SKM-1 (cell line): ENCODE measurements around the gene KRIT1.
"Not testable (repeated sequence)": the region's sequence is repeated elsewhere in the genome, so short reads cannot be mapped to it uniquely, and the experiment has no call there.

Experiments used
- DNase-seq: peaks from one replicate; lab custom pipeline; 2025; ENCODE audit not compliant: unreplicated experiment; lab: John Stamatoyannopoulos, UW

The KRIT1 gene

DNA sequence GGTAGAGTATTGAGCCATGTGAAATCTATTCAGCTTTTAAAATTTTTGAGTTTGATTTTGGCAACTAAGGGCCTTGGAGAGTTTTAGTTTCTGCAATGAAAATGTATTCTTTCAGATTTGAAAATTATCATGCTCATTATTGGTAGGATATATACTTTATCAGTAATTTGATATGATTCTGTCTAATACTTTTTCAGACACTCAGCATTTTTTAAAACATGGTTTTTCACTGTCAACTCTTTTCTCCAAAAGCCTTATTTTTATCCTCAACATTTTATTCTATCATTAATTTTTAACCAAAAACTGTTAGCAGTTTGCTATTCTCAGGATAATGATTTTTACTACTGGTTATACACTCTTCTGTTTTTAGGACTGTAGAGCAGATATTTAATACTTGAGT, 4.9 kb upstream of the KRIT1 start:
- DNase-seq, result no peak

DNA sequence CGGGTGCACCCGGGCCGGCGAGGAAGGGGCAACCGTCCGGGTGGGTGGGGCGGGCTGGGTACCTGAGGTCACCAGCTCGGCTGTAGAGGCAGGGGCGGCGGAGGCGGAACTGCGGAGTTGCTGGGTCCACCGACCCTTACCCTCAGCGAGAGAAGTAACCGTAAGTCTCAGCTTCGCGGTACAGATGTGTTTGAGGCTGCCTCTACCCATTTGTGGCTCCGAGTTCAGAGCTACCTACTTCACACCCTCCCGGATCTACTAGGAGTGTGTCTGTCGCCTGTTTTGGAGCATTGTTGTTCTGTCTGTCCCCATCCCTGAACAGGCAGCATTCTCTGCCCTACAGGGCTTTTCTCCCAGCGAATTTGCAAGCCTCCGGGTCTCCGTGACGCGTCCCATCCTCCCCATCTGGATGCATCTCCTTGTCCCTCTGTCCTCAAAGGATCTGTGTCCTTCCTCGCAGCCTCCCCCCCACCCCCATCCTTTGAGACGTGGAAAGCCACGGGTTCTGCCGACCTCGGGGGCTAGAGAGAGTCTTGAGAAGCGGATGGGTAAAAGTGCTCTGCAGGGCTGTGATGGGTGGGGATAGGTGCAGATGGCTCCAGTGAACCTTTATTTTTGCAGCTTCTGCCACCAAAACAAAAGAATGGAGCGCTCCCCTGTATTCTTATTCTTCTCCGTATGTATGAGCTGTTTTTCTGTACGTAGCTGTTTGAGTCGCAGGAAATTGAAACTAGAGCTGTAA, 817 bp upstream of the KRIT1 start:
- no peak for DNase-seq

DNA sequence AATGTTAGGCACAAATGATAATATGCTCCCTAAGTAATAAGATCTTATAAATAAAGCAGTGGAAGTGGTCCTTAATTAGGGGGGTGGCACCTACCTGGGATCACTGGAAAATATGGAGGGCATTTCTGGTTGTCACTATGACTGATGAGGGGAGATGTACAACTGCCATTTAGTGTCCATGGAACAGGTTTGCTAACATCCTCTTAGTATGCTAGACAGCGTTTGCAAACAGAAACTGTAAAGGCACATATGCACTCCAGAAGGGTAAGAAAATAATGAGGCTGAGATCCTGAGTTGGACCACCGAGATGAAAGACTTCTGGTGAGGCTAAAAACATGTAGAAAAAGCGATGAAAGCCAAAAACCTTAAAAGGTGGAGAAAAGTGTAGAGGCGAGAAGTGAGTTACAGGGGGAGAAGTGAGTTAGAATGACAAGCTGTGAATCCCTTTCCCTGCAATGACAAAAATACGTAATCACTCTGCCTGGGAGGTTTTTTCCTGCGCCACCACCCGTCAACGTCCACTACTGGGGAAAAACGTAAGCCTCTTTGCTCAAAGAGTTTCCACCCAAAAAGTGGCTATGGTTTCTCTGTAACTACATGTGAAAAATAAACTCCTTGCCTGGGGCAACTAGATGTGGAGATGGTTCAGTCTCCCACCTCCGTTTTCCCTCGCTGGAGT, 767 bp downstream of the KRIT1 start:
- DNase-seq, result no peak

DNA sequence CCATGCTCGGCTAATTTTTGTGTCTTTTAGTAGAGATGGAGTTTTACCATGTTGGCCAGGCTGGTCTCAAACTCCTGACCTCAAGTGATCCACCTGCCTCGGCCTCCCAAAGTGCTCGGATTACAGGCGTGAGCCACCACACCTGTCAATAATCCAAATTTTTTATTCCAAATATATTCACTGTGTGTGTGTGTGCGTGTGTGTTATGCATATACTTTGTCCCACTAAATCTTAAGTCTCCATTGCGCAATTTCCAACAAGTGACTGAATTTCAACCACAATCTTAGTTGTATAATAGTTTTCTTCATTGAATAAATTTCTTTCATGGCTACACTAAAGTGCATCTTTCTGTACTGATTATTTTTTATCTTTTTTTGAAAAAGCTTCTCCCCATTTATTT, 2.7 kb downstream of the KRIT1 start:
- DNase-seq, result no peak

DNA sequence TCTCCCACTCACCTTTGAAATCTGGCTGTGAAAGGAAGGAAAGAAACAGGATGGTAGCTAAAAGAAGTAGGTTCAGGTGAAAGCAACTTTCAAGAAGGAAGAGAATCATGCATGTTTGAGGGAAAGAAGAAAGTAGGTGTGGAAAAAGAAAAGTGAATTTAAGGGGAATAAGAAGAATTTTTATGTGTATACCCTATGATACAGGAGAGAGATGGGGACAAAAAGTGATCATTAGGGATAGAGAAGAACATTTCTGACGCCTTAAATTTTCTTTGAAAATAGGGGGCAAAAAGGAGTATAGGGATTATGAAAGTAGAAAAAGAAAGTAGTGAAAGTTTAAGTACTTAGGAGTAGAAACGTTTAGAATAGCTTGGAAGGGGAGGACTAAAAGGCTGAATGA, 15.2 kb downstream of the KRIT1 start:
- no peak for DNase-seq

DNA sequence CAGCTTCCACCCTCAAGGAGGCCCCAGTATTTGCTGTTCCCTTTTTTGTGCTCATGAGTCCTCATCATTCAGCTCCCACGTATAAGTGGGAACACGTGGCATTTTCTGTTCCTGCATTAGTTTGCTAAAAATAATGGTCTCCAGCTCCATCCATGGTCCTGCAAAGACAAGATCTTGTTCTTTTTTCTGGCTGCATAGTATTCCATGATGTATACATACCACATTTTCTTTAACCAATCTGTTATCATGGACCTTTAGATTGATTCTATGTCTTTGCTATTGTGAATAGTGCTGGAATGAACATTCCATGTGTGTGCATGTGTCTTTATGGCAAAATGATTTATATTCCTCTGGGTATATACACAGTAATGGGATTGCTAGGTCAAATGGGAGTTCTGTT, 17.0 kb downstream of the KRIT1 start:
- no peak for DNase-seq

DNA sequence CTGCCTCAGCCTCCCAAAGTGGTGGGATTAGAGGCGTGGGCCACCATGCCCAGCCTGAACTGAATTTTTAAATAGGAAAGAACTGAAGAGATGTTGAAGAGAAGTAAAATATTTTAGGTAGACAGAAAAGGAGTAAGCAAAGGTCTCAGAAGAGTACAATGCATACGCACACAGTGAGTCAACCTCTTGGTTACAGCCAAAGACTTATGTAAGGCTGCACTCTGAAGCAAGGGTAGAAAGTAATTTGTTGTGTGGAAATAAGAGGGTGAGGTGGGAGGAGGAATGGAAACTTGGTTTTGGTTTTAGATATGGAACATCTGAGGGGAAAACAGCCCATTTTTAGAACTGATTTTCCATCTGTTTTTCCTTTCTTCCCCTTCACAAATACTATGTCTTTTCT, 17.6 kb downstream of the KRIT1 start:
- no peak for DNase-seq

DNA sequence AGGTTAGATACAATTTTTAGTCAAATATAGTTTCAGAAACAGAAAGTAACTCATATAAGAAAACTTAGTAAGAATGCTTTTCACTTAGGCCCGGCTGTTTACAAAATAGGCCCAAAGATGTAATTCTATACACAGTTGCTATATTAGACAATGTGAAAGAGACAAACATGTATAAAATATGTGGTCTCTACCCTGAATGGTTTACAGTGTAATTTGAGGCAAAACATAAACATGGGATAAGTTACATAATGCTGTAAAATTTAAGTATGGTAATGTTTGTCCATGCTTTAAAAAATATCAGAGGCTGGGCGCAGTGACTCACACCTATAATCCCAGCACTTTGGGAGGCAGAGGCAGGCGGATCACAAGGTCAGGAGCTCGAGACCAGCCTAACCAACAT, 18.7 kb downstream of the KRIT1 start:
- DNase-seq, result no peak

DNA sequence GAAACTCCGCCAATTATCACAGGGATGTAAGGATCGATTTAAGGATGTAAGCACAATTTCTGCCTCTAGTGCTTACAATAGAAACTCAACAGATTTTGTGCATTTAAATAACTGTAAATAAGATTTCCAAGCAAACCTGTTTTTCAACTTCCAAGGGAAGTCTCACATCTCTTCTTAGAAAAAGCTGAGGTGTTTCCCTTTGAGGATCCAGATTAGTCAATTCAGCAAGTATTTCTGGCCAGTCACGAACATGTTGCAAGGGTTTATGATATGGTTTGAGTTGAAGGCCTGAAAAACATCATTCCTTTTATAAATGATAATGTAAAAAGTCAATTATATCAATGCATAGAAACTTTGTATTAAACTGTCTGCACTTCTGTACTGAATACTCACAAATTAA, 23.9 kb downstream of the KRIT1 start:
- DNase-seq, result no peak

DNA sequence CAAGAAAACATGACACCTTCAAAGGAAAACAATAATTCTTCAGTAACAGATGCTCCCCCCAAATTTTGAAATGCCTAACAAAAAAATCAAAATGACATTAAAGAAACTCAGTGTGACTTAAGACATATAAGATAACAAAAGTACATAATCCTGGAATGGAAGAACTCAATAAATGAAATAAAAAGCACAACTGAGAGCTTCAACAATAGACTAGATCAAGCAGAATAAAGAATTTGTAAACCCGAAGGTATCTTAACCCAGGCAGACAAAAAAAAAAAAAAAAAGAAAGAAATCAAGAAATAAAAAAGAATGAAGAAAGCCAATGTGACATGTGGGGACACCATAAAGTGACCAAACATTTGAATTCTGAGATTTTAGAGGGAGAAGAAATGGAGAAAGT, 39.0 kb downstream of the KRIT1 start:
- no peak for DNase-seq

DNA sequence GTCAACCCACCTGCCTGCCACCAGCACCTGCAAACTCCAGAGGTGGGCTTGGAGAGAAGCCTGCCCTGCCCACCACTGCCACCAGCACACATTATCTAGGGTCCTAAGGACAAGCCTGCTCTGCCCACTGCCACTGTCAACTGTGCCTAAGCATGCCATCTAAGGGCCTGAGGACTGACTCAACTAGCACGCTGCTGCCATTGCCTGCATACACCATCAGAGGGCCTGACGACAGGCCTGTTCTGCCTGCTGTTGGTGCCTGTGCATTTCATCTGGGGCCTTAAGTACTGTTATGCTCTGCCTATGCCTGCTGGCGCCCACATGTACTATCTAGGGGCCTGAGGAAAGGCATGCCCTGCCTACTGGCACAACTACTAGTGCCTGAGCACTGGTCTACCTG, 39.7 kb downstream of the KRIT1 start:
- DNase-seq, result no peak

DNA sequence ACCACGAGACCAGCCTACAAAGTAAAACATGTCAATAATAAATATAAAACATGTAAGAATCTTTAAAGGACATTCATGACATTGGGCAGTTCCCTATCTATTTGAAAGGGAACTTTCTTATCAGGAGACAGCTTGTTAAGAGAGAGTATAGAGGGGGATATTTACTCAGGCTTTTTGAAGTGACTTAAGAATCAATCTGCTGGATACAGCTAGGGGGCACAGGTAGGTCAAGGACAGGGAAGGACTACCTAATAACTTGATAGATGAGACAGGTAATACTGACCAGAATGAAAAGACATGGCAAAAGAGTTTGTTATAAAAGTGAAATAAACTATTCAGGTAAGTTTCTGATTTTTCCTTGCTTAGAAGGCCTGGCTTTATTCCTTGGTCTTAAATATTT, 44.9 kb downstream of the KRIT1 start:
- no peak for DNase-seq

DNA sequence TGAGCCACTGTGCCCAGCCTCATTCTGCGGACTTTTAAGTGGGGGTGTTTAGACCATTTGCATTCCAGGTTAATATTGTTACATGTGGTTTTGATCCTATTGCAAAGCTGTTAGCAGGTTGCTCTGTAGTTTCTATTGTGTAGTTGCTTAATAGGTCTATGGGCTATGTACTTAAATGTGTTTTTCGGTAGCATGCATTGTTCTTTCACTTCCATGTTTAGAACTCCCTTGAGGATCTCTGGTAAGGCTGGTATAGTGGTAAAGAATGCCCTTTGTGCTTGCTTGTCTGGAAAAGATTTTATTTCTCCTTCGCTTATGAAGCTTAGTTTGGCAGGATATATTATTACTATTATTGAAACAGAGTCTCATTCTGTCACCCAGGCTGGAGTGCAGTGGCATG, 53.4 kb downstream of the KRIT1 start:
- no peak for DNase-seq

DNA sequence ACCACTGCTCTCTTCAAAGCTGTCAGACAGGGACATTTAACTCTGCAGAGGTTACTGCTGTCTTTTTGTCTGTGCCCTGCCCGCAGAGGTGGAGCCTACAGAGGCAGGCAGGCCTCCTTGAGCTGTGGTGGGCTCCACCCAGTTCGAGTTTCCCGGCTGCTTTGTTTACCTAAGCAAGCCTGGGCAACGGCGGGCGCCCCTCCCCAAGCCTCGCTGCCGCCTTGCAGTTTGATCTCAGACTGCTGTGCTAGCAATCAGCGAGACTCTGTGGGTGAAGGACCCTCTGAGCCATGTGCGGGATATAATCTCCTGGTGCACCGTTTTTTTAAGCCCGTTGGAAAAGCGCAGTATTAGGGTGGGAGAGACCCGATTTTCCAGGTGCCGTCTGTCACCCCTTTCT, 56.5 kb downstream of the KRIT1 start:
- DNase-seq, result not testable (repeated sequence)

DNA sequence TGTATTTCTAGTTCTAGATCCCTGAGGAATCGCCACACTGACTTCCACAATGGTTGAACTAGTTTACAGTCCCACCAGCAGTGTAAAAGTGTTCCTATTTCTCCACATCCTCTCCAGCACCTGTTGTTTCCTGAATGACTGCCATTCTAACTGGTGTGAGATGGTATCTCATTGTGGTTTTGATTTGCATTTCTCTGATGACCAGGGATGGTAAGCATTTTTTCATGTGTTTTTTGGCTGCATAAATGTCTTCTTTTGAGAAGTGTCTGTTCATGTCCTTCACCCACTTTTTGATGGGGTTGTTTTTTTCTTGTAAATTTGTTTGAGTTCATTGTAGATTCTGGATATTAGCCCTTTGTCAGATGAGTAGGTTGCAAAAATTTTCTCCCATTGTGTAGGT, 61.4 kb downstream of the KRIT1 start:
- not testable (repeated sequence) for DNase-seq

DNA sequence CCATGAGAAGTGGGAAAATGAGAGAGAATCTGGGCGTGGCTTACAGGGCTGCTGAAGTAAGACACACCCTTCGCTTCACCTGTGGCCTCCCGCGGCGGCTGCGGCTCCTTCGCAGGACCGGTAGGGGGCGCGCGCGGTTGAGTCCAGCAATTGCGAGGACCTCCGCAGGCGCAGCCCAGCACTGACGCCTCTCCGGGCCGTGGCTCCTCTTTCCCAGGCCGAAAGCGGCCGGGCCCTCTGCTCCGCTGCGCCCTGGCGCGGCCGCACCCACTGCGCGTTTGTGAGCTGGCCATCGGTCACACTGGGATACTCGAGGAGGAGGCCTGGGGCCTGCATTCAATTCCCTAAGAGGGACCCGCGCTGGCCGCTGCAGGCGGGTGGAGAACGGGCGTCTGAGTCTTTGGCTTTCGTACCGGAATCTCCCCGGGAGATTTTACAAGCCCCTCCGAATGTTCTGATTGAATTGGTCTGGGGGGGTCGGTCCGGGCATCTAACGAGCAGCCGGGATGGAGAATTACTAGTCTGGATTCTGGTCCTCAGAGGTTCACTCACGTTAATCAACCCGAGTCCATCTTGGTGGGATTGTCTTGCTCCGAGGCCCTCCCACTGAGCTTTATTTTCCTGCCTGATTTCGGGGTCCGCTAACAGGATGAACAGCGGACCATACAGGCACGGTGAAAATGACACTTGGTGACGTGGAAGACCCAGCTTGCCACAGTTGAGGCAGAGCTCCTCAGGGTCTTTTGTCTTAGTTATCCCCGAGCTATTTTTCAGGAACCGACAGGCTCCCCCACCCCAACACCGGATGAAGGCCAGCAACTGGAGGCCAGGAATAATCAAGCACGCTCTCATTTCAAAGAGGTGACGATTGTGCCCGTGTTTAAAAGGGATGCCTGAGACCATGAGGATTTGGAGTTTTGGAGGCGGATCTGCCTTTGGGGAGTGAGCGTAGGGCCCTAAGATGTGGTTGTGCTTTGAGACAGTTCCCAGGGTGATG, 66.5 kb downstream of the KRIT1 start, which contains the start of gene LRRD1:
Gene LRRD1 (minus strand): TSS at position 215 of the 997 bp plus-strand sequence. CDS start 13,940 bp downstream, outside the sequence.
- peak; percentile 67 for DNase-seq

DNA sequence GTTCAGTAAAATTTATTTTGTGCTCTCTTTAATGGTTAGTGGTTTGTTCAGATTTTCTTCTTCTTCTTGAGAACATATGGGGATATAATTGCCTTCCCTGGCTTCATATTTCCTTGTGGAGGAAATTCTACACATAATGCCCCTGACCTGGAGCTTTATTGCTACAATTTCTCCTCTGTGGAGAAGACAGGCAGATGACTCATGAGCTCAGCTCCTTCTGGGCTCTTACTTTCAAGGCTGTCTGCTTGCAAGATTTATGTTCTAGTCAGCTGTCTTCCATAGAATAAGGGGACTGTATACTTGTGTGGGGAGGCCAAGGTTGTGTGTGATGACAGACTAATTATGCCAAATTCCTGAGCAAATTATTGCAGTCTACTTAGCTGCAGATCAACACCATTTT, 68.4 kb downstream of the KRIT1 start:
- no peak for DNase-seq

DNA sequence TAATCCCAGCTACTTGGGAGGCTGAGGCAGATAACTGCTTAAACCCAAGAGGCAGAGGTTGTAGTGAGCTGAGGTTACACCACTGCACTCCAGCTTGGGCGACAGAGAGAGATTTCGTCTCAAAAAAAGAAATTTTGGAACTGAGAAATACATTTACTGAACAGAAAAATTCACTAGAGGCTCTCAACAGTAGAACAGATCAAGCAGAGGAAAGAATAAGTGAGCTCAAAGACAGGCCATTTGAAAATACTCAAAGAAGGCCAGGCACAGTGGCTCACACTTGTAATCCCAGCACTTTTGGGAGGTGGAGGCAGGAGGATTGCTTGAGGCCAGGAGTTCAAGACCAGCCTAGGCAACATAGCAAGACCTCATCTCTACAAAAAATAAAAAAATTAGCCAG, 76.2 kb downstream of the KRIT1 start:
- DNase-seq, result not testable (repeated sequence)

DNA sequence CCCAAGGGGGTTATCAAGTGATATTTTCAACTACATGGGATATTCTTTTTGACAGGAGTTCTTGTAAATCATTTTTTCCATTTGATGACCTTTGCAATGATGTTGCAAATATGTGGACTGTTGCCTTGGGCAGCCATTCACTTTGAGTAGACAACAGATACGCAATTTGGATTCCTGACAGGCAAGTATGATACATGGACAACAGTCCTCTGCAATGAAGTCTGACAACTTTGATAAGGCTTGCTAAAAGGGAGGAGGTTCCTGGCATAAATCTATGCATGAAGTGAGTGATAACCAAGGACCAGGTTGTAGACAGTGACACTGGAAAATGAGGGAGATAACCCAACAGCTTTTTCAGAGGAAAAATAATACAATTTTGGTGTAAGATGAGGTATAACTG, 84.4 kb downstream of the KRIT1 start:
- DNase-seq, result no peak

DNA sequence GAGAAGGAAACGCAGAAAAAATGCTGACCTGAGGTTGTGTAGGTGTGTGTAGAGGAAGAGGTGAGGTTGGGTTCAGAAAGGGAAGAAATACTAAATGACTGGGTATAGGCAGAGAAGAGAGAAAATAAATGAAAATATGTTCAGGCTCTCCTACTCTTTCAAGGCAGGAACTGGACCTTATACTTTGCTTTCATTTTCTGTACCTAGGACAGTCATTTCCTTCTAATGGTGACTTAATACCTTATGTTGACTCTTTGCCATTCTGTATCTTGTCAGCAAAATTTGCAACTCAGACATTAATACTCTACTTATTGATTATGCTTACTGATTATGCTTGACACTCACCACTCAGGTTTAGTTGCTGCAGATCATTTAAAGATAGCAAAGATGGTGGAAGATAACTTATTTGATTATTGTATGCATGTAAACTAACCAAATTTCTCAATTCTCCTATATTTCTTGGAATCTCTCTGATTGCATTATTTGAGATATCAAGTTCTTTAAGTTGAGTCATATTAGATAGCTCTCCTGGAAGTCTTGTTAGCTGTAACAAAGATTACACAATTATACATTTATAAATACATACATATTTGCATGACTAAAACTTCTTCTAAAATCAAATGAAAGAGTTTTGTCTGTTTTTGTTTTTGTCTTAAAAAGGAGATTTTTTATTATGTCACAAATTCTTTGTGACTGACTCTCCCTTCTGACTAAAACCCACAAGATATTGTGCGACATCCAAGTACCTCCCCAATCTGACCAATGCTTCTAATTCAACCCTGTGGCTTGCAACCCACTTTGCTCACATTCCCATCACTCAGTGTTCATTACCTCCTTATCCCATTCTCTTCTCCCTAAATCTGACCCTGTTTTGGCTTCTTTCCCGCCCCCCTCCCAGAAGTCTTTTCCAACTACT, 86.8 kb downstream of the KRIT1 start:
- no peak for DNase-seq
